Measurements from ENCODE around the gene OR5B2.
"Not testable (repeated sequence)": the region's sequence is repeated elsewhere in the genome, so short reads cannot be mapped to it uniquely, and the experiment has no call there.

The OR5B2 gene

GRCh38 chr11:58428021-58428420 lies at the start of gene OR5B2:
OR5B2 (minus strand) TSS chr11:58428121; CDS start chr11:58423261, 4,860 bp downstream.
- DNase-seq, result no peak

GRCh38 chr11:58471892-58472291 lies 44.0 kb upstream of the OR5B2 start:
- DNase-seq, result no peak

GRCh38 chr11:58466293-58466692 lies 38.4 kb upstream of the OR5B2 start:
- no peak for DNase-seq

GRCh38 chr11:58465690-58466089 lies 37.8 kb upstream of the OR5B2 start:
- DNase-seq, result no peak

- no peak for DNase-seq
Observed at GRCh38 chr11:58451585-58451984, 23.7 kb upstream of the OR5B2 start.

- DNase-seq, result no peak
Observed at GRCh38 chr11:58446294-58446693, 18.4 kb upstream of the OR5B2 start.

- DNase-seq, result no peak
Observed at GRCh38 chr11:58444300-58444699, 16.4 kb upstream of the OR5B2 start.

GRCh38 chr11:58442136-58442535 lies 14.2 kb upstream of the OR5B2 start, which contains the start of gene OR5B12:
OR5B12 (minus strand) TSS chr11:58442236; CDS start chr11:58440151, 2,085 bp downstream.
- no peak for DNase-seq

DNA sequence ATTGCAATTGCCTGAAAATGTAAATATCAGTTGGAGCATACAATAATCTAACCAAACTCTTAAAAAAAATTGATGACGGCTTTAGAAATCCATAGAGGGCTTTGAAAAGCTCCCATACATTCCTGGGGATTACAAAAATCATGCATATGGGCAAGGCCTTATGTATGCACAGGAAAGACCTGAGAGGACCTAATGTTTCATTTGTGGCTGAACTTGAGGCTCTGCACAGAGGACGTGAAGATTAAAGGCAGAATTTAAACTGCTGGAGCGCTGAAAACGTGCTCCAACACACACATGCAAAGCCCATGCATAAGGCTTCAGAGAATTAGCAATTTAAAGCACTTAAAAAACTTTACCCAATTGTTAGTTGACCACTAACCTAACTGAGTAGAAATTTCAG lies 10.6 kb upstream of the OR5B2 start:
- DNase-seq, result no peak

DNA sequence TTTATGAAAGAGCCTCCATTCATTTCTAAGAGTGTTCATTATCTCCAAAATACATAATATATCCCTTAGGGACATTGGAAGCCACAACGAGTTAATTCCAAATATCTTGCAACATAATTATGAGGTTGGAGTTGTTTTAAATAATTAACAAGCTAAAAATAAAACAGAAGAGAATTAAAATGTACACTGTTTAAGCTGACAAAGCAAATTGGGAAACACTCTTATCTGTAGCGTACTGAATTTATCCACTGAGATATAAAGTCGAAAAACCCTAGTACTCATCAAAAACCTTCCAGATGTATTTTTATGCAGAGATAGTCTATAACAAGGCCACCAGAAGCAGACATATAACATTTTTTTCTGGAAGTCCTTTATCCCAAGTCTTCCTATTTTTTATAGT lies 6.3 kb upstream of the OR5B2 start:
- no peak for DNase-seq

DNA sequence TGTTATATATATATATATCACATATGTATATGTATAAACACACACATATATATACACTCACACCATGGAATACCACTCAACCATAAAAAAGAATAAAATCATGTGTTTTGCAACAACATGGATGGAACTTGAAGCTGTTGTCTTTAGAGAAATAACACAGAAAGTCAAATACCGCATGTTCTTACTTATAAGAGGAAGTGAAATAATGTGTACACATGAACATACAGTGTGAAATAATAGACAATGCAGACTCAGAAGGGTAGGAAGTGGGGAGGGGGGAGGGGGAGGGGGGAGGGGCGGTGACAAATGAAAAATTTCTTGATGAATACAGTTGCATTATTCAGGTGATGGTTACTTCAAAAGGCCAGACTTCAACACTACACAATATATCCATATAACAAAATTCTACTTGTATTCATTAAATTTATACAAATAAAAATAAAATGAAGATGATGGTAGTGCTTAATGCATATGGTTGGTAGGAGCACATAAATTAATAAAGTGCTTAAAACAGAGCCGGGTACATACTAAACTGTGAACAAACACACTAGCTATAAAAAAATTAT lies 5.8 kb upstream of the OR5B2 start:
- DNase-seq, result no peak

- no peak for DNase-seq
Observed at GRCh38 chr11:58429273-58429672, 1.4 kb upstream of the OR5B2 start.

- no peak for DNase-seq
Observed at GRCh38 chr11:58406774-58407173, 21.1 kb downstream of the OR5B2 start, which contains the start of gene OR5B3. OR5B3 (minus strand) TSS chr11:58406874; CDS start chr11:58403409, 3,465 bp downstream.

GRCh38 chr11:58399622-58400021 lies 28.3 kb downstream of the OR5B2 start:
- not testable (repeated sequence) for DNase-seq

DNA sequence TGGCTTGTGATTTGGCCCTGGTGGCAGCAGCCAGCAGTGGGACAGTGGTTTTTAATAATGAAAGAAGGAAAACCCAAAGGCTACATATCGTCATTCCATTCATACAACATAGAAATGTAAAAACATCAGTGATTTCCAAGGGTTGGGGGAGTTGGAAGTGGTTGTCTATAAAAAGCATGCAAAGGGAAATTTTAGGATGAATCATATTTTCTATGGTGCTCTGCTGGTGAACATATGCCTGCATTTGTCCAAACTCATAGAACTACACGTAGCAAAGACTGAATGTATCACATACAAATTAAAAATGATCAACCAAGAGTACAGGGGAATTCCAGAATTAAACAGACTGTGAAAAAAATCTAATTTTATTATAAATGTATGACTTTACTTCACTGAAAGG lies 32.3 kb downstream of the OR5B2 start:
- no peak for DNase-seq

DNA sequence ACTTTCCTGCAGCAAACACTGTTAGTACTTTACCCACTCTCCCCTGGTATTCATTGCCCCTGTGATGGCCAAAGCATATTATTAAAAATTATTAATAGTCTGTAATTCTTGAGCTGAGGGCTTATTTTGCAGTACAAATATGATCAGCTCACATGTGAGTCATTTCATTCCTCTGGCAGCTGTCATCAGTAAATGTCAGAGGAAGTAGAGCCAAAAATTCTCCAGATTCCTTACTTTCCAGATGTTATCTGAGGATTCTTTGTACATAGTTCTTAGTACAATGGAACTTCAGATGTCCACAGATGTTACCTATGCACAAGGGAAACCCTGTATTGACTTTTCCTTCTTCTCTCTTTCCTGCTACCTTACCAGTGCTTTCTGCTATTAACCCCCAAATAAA lies 33.7 kb downstream of the OR5B2 start:
- no peak for DNase-seq

DNA sequence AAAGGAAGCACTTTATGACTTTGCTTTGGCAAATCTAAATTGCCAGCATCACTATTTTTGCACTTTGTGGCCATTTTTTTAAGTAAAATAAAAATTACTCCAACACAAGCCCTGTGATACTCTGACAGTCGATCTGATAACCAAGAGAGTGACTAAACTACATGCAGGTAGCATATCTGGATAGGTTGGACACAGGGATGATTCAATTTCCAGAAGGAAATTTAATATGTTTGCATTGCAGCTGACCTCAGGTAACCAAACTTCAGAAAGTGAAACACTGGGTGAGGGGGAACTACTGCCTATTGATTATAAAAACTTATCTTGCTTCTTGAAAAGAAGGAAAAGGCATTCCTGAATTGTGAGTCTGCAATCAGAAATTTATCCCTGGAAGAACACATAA lies 35.2 kb downstream of the OR5B2 start:
- no peak for DNase-seq

GRCh38 chr11:58391879-58392278 lies 36.0 kb downstream of the OR5B2 start:
- DNase-seq, result no peak

DNA sequence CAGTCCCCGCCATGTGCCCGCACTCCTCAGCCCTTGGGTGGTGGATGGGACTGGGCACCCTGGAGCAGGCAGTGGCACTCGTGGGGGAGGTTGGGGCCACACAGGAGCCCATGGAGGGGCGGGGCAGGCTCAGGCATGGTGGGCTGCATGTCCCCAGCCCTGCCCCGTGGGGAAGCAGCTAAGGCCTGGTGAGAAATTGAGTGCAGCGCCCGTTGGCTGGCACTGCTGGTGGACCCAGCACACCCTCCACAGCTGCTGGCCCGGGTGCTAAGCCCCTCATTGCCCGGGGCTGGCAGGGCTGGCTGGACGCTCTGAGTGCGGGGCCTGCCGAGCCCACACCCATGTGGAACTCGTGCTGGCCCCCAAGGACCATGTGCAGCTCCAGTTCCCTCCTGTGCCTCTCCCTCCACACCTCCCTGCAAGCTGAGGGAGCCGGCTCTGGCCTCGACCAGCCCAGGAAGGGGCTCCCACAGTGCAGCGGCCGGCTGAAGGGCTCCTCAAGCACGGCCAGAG lies 37.3 kb downstream of the OR5B2 start:
- no peak for DNase-seq
